ENCODE measurements around the gene DCST1. TPM values are rescaled to one million over a fixed set of nuclear protein-coding genes. Genes with fewer than 3 reads are reported as not detected.
A peak's percentile ranks its signal among the peaks of the same experiment; 100 is the strongest.

Gene DCST1
- total and polyA plus RNA-seq, 2 of the 13 experiments (the other 11 are each of a cell fraction or from before 2014, with no cell fraction given): 0.04 TPM; not detected in 1

DNA sequence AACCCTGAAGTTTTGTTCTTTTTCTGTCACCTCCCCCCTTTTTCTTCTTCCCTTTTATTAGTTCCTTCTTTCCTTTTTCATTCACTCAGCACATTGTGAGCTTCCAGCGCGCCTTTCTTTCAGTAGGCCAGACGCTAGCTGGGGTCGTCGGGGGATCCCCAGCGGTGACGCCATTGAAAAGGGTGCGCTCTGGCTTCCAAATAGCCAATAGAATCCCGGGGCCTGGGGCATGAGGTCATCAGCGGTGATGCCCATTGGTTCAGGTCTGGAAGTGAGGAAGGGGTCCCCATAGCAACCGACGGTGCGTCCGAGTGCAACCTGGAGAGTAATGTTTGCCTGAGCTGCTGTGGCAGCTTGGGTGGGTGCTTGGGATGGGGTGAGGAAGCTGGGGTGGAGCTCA lies 38.1 kb downstream of the DCST1 start:
- Histone ChIP-seq H3K9ac (ENCODE audit: insufficient read depth, low read depth, low read length) (no peak overlapping the region), H4K20me1 (ENCODE audit: insufficient read depth, low read length) (no peaks in the 10 kb centered on the region), H3K4me1 (ENCODE audit: insufficient read depth, low read length) (peaks cover 19% of the 10 kb centered on the region), H3K9me3 (ENCODE audit: low read length) (no peaks in the 10 kb centered on the region), H2AFZ (ENCODE audit: low read length) (no peak overlapping the region), H3K27ac (ENCODE audit: extremely low read length, insufficient read depth, low read length) (no peak overlapping the region), H3K36me3 (replicated peaks in 1 of 2; ENCODE audit: control insufficient read depth in 1 of 2, insufficient read depth in 2 of 2, low read length in 2 of 2) (peaks cover 3 to 7% of the 10 kb centered on the region in 2 experiments; a peak in 3 of 5 replicates), H3K27me3 (ENCODE audit: control insufficient read depth in 1 of 2, insufficient read depth in 2 of 2, low read length in 2 of 2) (peaks cover 5 to 47% of the 10 kb centered on the region in 2 experiments), H3K4me3 (replicated peaks in 1 of 3; ENCODE audit: insufficient read depth in 1 of 3, low read depth in 2 of 3, low read length in 3 of 3) (0 out of 6 replicates have a peak overlapping the region, but pooled peaks of 1 of the 3 experiments have one; percentile 63), H3K79me2 (ENCODE audit: insufficient read depth, low read length) (no peaks in the 10 kb centered on the region), H3K4me2 (ENCODE audit: low read depth, low read length) (no peak overlapping the region)
- DNase-seq (ENCODE audit: low spot score): no peak
- no peak for FAIRE-seq
- no peak for ATAC-seq
- ChIA-PET CTCF (ENCODE audit: low intra/inter-chr PET ratio, low total read pairs) (interaction anchor here (1.2 kb wide), 1 partner anchor 13 kb away, joined by 3 read pairs; no protein-coding TSS in a partner anchor), POLR2A (no interaction called here)
- intact Hi-C loops (cut with micrococcal nuclease; ENCODE audit: unreplicated experiment): no loop called here
- BruUV-seq (replicated peaks): no TSS peak
- in situ Hi-C loops (cut with HindIII; ENCODE audit: extremely low pct_ligation_motif_present, low pct_unique_long_range_greater_than_20kb): no loop called here
- TF ChIP-seq RFX5 (IDR thresholded peaks at IDR 0.05; ENCODE audit: low read depth, low read length): no peak
- TF ChIP-seq ZC3H4 (CRISPR knock-in tag; IDR thresholded peaks at IDR 0.05; ENCODE audit: borderline replicate concordance): no peak
- no peak for TF ChIP-seq TCF7 (IDR thresholded peaks at IDR 0.05; ENCODE audit: low read depth)
- TF ChIP-seq ZNF430 (CRISPR knock-in tag; IDR thresholded peaks at IDR 0.05): no peak
- TF ChIP-seq NFYB (CRISPR knock-in tag; IDR thresholded peaks at IDR 0.05): 0 out of 2 replicates have a peak, but pooled peaks have one; percentile 32
- WGBS (ENCODE audit: low lambda C conversion rate): 76% methylated on average over 14 of the region's 14 CpGs

DNA sequence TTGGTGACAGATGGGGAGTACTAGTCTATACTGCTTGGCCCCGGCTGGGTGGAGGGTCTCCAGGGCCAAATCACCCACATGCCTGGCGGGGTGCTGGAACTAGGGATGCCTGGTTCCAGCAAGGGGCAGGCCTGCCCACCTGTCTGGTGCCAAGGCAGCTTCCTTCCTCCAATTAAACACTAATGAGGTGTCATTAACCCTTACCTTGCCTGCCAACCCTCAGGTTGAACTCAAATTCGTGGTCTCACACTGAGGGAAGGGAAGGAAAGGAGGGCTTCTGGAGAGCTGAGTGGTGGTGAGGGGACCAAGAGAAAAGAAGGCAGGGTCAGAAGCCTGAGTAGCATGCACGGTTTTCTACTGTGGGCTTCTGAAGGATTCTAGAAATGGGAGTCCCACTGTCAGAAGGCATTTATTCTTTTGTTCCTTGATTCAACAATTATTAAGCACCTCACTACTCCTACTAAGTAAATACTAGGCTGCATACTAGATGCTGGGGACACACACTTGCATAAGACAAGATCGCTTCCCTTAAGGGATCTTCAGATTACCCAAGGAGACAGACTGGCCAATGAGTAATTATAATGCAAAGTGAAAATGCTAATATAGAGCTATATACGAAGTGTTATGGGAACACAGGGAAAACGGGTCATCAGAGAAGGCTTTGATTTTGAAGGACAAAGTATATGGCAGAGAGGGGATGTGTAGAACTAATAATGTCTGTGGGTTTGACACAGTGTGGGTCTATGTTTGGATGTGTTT lies 39.1 kb downstream of the DCST1 start:
- ATAC-seq (no peak), FAIRE-seq (no peak), DNase-seq (ENCODE audit: low spot score) (no peak)
- Histone ChIP-seq H3K27ac (ENCODE audit: extremely low read length, insufficient read depth, low read length) (no peak overlapping the region), H3K79me2 (ENCODE audit: insufficient read depth, low read length) (no peaks in the 10 kb centered on the region), H4K20me1 (ENCODE audit: insufficient read depth, low read length) (no peaks in the 10 kb centered on the region), H3K9me3 (ENCODE audit: low read length) (no peaks in the 10 kb centered on the region), H3K36me3 (replicated peaks in 1 of 2; ENCODE audit: control insufficient read depth in 1 of 2, insufficient read depth in 2 of 2, low read length in 2 of 2) (peaks cover 3 to 4% of the 10 kb centered on the region in 2 experiments; a peak in 3 of 5 replicates), H3K4me1 (ENCODE audit: insufficient read depth, low read length) (peaks cover 21% of the 10 kb centered on the region), H2AFZ (ENCODE audit: low read length) (no peak overlapping the region), H3K27me3 (ENCODE audit: control insufficient read depth in 1 of 2, insufficient read depth in 2 of 2, low read length in 2 of 2) (peaks cover 5 to 57% of the 10 kb centered on the region in 2 experiments), H3K4me2 (ENCODE audit: low read depth, low read length) (no peak overlapping the region), H3K9ac (ENCODE audit: insufficient read depth, low read depth, low read length) (no peak overlapping the region), H3K4me3 (replicated peaks in 1 of 3; ENCODE audit: insufficient read depth in 1 of 3, low read depth in 2 of 3, low read length in 3 of 3) (no peak overlapping the region)
- CTCF ChIA-PET (ENCODE audit: low intra/inter-chr PET ratio, low total read pairs): no interaction called here
- POLR2A ChIA-PET: no interaction called here
- TF ChIP-seq WIZ (CRISPR knock-in tag; IDR thresholded peaks at IDR 0.05) (no peak), ZNF652 (CRISPR knock-in tag; IDR thresholded peaks at IDR 0.05; ENCODE audit: borderline replicate concordance, low read depth) (peak; percentile 57; the same call in 1 of the 2 replicates)
- intact Hi-C loops (cut with micrococcal nuclease; ENCODE audit: unreplicated experiment) (no loop called here), in situ Hi-C loops (cut with HindIII; ENCODE audit: extremely low pct_ligation_motif_present, low pct_unique_long_range_greater_than_20kb) (no loop called here)
- 32% methylated on average over 7 of the region's 7 CpGs for WGBS (ENCODE audit: low lambda C conversion rate)
- no TSS peak for BruUV-seq (replicated peaks)
